GM12874 (cell line): ENCODE data around the gene KDM5B.

Experiments used
- TF ChIP-seq, protein P1 (sequence below): IDR thresholded peaks from 2 replicates; pipeline ENCODE4 v1.5.1; 2011; ENCODE audit warnings: low read depth, mild to moderate bottlenecking, control low read depth, low read length, moderate library complexity; ENCODE audit not compliant: insufficient read depth

The KDM5B gene

GRCh38 chr1:202685641-202686040 lies 122.6 kb downstream of the KDM5B start:
- TF ChIP-seq, protein P1, sequence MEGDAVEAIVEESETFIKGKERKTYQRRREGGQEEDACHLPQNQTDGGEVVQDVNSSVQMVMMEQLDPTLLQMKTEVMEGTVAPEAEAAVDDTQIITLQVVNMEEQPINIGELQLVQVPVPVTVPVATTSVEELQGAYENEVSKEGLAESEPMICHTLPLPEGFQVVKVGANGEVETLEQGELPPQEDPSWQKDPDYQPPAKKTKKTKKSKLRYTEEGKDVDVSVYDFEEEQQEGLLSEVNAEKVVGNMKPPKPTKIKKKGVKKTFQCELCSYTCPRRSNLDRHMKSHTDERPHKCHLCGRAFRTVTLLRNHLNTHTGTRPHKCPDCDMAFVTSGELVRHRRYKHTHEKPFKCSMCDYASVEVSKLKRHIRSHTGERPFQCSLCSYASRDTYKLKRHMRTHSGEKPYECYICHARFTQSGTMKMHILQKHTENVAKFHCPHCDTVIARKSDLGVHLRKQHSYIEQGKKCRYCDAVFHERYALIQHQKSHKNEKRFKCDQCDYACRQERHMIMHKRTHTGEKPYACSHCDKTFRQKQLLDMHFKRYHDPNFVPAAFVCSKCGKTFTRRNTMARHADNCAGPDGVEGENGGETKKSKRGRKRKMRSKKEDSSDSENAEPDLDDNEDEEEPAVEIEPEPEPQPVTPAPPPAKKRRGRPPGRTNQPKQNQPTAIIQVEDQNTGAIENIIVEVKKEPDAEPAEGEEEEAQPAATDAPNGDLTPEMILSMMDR = no peak

DNA sequence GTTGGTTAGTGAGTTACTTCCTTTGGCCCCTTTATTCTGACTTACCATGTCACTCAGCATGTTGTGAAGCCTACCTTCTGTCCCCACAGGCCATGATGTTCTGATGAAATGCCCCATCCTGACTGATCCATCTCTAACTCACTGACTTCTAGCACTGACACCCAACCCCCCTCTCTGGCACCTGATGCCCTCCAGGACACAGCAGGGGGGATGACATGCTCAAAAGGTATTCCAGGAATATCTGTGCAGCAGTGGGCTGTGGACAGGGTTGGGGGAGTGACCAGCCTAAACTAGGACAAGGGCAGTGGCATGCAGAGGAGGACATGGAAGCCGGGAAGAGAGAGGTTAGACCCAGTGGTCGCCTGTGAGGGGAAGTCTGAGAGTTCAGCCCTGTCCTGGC lies 123.5 kb downstream of the KDM5B start:
- TF ChIP-seq, protein P1 = no peak

DNA sequence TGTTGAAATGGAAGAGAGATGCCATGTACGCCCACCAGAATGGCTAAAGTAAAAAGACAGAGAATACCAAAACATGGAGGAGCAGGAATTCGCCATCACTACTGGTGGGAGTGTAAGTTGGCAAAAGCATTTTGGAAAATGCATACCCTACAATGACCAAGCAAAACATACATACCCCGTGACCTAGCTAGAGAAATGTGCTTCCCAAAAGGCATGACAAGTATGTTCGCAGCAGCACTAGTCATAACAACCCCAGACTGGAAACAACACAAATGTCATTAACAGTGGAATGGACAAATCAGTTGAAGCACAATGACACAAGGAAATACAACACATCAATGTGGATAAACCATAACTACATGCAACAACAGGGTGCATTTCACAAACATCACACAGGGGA lies 125.2 kb downstream of the KDM5B start:
- TF ChIP-seq, protein P1 = no peak

GRCh38 chr1:202682477-202682876 lies 125.7 kb downstream of the KDM5B start:
- TF ChIP-seq, protein P1 = no peak

GRCh38 chr1:202681736-202682420 lies 126.3 kb downstream of the KDM5B start:
- TF ChIP-seq, protein P1 = no peak

- TF ChIP-seq, protein P1 = no peak
Observed at GRCh38 chr1:202680586-202681352, 127.5 kb downstream of the KDM5B start.

- TF ChIP-seq, protein P1 = no peak
Observed at GRCh38 chr1:202679406-202680177, 128.6 kb downstream of the KDM5B start.
